Activated B cell treated with CpG ODN at 0.5 μM for 24 hours (primary cell): ENCODE results near the gene FTH1. TPM values are rescaled to one million over a fixed set of nuclear protein-coding genes. Genes with fewer than 3 reads are reported as not detected.

ENCODE experiments used
- ATAC-seq: fragments of 200-7000 bp; cut with Tn5 transposase; one replicate; pipeline ENCODE4 v1.10.0; 2021; ENCODE audit warnings: low read depth, mild to moderate bottlenecking, moderate library complexity
- CTCF ChIA-PET: fragments of 350-600 bp; sonication (Branson Sonifier 250); formaldehyde crosslinking; loops from one replicate; lab custom pipeline; 2021; ENCODE audit warnings: antibody characterized with exemption; lab: Charles Lee
- POLR2A ChIA-PET: fragments of 350-600 bp; sonication (Branson Sonifier 250); formaldehyde crosslinking; loops from one replicate; lab custom pipeline; 2021; ENCODE audit warnings: antibody characterized with exemption; lab: Charles Lee
- DNase-seq: peaks from one replicate; pipeline ENCODE4 v3.0.0; 2022
- H3K27ac Mint-ChIP-seq: one replicate; pipeline ENCODE4 v1.8.0; 2020; ENCODE audit warnings: mixed read lengths
- H3K27me3 Mint-ChIP-seq: one replicate; pipeline ENCODE4 v1.8.0; 2021; ENCODE audit warnings: mixed read lengths
- H3K36me3 Mint-ChIP-seq: one replicate; pipeline ENCODE4 v1.8.0; 2021; ENCODE audit warnings: low read depth, mixed read lengths
- H3K4me1 Mint-ChIP-seq: one replicate; pipeline ENCODE4 v1.8.0; 2021; ENCODE audit warnings: mixed read lengths
- H3K4me3 Mint-ChIP-seq: one replicate; pipeline ENCODE4 v1.8.0; 2020; ENCODE audit warnings: mild to moderate bottlenecking, mixed read lengths
- H3K9me3 Mint-ChIP-seq: one replicate; pipeline ENCODE4 v1.8.0; 2020; ENCODE audit warnings: mixed read lengths
- intact Hi-C: fragments of 100-400 bp; cut with micrococcal nuclease; formaldehyde crosslinking; loops from one replicate; pipeline ENCODE4 v1.15.1; 2024
- total RNA-seq: library from RNA; stranded (reverse); gene quantifications from 2 replicates; pipeline ENCODE4 v1.2.3, GENCODE V29; 2022
- TF ChIP-seq, protein P1 (sequence below): fragments of 200-600 bp; IDR thresholded peaks from one replicate; pipeline ENCODE4 v1.8.0; 2022; ENCODE audit warnings: antibody characterized with exemption, mild to moderate bottlenecking

FTH1 gene
- total RNA-seq, 1 donor from 2014 or later: 865 TPM

DNA sequence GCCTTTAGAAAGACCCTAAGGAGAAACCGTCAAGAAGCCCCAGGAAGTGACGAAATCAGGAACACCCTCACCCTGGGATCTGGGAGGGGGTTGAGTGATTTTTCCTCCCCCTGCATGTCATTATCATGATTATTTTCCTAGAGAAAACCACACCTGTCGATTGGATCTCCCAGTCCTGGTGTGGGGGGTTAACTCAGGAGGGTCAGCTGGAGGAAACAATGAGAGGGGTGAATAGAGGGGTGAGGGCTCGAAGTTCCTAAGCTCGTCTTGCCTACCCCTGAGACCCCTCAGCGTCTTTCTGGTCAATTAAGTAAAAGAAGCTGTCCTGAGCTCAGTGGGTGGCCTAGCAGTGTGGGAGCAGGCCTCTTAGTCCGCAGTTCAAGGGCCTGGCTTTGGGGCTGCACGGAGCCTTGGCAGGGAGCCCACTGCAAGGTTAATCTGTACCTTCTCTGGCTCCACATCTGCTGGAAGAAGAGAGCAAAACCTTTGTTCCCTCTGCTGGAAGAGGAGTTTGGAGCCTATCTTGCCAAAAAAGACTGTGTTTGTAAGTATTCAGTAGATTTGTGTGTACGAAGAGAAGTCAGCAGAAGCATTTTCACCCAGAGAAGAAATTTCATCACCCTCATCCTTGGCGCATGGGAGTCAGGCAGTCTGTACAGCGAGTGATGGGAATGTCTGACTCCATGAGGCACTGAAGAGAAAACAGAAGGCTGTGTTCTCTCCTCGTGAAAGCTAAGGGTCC is 34.2 kb upstream of the FTH1 start:
- H3K27ac Mint-ChIP-seq: no peak overlapping the region
- ATAC-seq: no peak
- CTCF ChIA-PET: no interaction called here

GRCh38 chr11:62000539-62001446 is 33.4 kb upstream of the FTH1 start:
- TF ChIP-seq, protein P1, sequence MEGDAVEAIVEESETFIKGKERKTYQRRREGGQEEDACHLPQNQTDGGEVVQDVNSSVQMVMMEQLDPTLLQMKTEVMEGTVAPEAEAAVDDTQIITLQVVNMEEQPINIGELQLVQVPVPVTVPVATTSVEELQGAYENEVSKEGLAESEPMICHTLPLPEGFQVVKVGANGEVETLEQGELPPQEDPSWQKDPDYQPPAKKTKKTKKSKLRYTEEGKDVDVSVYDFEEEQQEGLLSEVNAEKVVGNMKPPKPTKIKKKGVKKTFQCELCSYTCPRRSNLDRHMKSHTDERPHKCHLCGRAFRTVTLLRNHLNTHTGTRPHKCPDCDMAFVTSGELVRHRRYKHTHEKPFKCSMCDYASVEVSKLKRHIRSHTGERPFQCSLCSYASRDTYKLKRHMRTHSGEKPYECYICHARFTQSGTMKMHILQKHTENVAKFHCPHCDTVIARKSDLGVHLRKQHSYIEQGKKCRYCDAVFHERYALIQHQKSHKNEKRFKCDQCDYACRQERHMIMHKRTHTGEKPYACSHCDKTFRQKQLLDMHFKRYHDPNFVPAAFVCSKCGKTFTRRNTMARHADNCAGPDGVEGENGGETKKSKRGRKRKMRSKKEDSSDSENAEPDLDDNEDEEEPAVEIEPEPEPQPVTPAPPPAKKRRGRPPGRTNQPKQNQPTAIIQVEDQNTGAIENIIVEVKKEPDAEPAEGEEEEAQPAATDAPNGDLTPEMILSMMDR: no peak
- DNase-seq (no peak), ATAC-seq (no peak)
- intact Hi-C loops: no loop called here
- Mint-ChIP-seq H3K27me3 (peaks cover 5% of the 10 kb centered on the region), H3K4me3 (no peak overlapping the region), H3K36me3 (peaks cover 14% of the 10 kb centered on the region), H3K9me3 (peaks cover 10% of the 10 kb centered on the region), H3K4me1 (peaks cover 3% of the 10 kb centered on the region), H3K27ac (no peak overlapping the region)
- POLR2A ChIA-PET: no interaction called here
- CTCF ChIA-PET: no interaction called here

More for the DNA sequence above, 34.2 kb upstream of the FTH1 start:
- POLR2A ChIA-PET: no interaction called here
- peaks cover 10% of the 10 kb centered on the region for H3K9me3 Mint-ChIP-seq
- intact Hi-C loops: no loop called here
- peaks cover 14% of the 10 kb centered on the region for H3K36me3 Mint-ChIP-seq
- TF ChIP-seq, protein P1: no peak
- peaks cover 3% of the 10 kb centered on the region for H3K4me1 Mint-ChIP-seq
- peaks cover 5% of the 10 kb centered on the region for H3K27me3 Mint-ChIP-seq
- no peak for DNase-seq
- no peak overlapping the region for H3K4me3 Mint-ChIP-seq

DNA sequence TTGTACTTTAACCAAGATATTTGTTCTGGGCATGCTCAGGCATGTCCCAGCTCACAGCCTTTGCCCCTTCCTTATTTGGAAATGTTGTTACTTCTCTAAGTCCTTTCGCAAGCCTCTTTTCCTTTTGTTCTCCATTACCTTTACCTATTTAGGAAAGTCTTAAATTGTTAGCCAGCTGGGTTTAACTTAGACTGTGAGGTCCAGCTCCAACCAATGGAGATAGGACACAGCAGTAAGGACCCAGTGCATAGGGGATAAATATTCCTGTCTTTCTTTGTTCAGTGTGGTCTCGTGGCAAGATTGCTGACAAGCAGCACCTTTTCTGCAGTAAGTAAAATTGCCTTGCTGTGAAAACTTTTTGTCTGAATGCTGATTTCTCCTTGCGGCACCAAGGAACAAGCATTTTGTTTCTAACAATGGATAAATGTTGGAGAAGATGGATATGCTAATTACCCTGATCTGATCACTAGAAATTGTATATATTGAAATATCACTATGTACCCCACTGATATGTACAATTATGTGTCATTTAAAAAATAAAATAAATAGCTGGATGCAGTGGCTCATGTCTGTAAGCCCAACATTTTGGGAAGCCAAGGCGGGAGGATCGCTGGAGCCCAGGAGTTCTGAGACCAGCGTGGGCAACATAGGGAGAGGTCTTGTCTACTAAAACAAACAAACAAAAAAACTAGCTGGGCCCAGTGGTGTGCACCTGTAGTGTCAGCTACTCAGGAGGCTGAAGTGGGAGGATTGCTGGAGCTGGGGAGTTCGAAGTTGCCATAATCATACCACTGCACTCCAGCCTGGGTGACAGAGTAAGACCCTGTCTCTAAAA is 31.9 kb upstream of the FTH1 start:
- CTCF ChIA-PET: no interaction called here
- H3K4me1 Mint-ChIP-seq: peaks cover under 1% of the 10 kb centered on the region
- TF ChIP-seq, protein P1: no peak
- POLR2A ChIA-PET: interaction anchor here (0.7 to 1.7 kb wide), 2 partner anchors 31 to 48 kb away, joined by 7 to 10 read pairs; no protein-coding TSS in a partner anchor
- intact Hi-C loops: no loop called here
- no peak overlapping the region for H3K27ac Mint-ChIP-seq
- H3K9me3 Mint-ChIP-seq: peaks cover 10% of the 10 kb centered on the region
- ATAC-seq: no peak
- no peak for DNase-seq
- H3K27me3 Mint-ChIP-seq: peaks cover 3% of the 10 kb centered on the region
- H3K36me3 Mint-ChIP-seq: peaks cover 14% of the 10 kb centered on the region
- no peak overlapping the region for H3K4me3 Mint-ChIP-seq

DNA sequence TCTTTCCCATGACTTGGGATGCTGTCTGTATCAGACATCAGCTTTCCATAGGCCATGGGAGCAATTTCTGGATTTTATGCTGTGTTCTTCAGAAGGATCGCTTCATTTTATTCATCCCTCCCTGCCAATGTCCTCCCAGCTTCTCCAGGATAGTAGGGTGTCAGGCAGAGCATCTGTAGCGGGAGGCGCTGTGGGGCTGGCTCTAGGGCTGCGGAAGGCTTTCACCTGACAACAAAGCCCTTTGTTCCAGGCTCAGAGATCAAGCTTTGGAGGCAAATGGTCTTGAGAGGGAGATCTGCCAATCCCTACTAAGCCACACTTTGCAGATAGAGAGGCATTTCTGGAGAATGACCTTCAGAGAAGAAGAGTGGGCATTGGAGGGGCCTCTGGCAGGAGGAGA is 29.5 kb upstream of the FTH1 start:
- Mint-ChIP-seq H3K4me3 (no peak overlapping the region), H3K27me3 (no peaks in the 10 kb centered on the region), H3K27ac (no peak overlapping the region), H3K4me1 (no peaks in the 10 kb centered on the region), H3K9me3 (peaks cover 10% of the 10 kb centered on the region), H3K36me3 (peaks cover 14% of the 10 kb centered on the region)
- TF ChIP-seq, protein P1: no peak
- POLR2A ChIA-PET: no interaction called here
- intact Hi-C loops: no loop called here
- no peak for DNase-seq
- no peak for ATAC-seq
- CTCF ChIA-PET: interaction anchor here (1.3 kb wide), 1 partner anchor 85 kb away, joined by 3 read pairs; no protein-coding TSS in a partner anchor
